Neural crest cell (in vitro differentiated cells): Measurements from ENCODE around the gene PRR15L. TPM values are rescaled to one million over a fixed set of nuclear protein-coding genes. Genes with fewer than 3 reads are reported as not detected.
A peak's percentile ranks its signal among the peaks of the same experiment; 100 is the strongest.

Experiments
- DNase-seq: peaks from one replicate; pipeline ENCODE4 v3.0.0; 2021; ENCODE audit warnings: low read depth, mixed read lengths, low spot score
- H3K27ac Mint-ChIP-seq: one replicate; pipeline ENCODE4 v1.8.0; 2021; ENCODE audit warnings: mild to moderate bottlenecking, mixed read lengths; ENCODE audit not compliant: unreplicated experiment
- H3K27me3 Mint-ChIP-seq: 2 replicates; pipeline ENCODE4 v1.8.0; 2021; ENCODE audit warnings: low read depth, mild to moderate bottlenecking, mixed read lengths
- H3K36me3 Mint-ChIP-seq: 2 replicates; pipeline ENCODE4 v1.8.0; 2021; ENCODE audit warnings: low read depth, mild to moderate bottlenecking, mixed read lengths
- H3K4me1 Mint-ChIP-seq: 2 replicates; pipeline ENCODE4 v1.8.0; 2021; ENCODE audit warnings: mixed read lengths
- H3K4me3 Mint-ChIP-seq: one replicate; pipeline ENCODE4 v1.8.0; 2021; ENCODE audit warnings: mild to moderate bottlenecking, mixed read lengths
- H3K9me3 Mint-ChIP-seq: 2 replicates; pipeline ENCODE4 v1.8.0; 2021; ENCODE audit warnings: mixed read lengths
- CTCF ChIP-seq: fragments of 200-600 bp; sonication (generic); conservative IDR thresholded peaks from 2 replicates; pipeline ENCODE4 v1.5.0; 2021; ENCODE audit warnings: antibody characterized with exemption, mild to moderate bottlenecking
- long read RNA-seq: library from polyadenylated mRNA; unstranded; transcript quantifications from one replicate; pipeline ENCODE4 v2.0.0, GENCODE V29; 2020
- total RNA-seq: library from RNA; stranded (reverse); gene quantifications from 2 replicates; pipeline ENCODE4 v1.2.1, GENCODE V29; 2021

PRR15L gene
- total RNA-seq = not detected in 2 replicates
- long read RNA-seq, partial matches to known transcripts = 0 of 1 reads
- long read RNA-seq, other reads (novel, unspliced or antisense) = 1 of 1 reads

- no peak for DNase-seq
- TF ChIP-seq CTCF = no peak
- Mint-ChIP-seq H3K4me1 (no peaks in the 10 kb centered on the region), H3K27me3 (peaks cover 4% of the 10 kb centered on the region), H3K4me3 (no peak within 1 kb of the TSS), H3K36me3 (no peaks in the 10 kb centered on the region), H3K27ac (no peak within 1 kb of the TSS), H3K9me3 (no peaks in the 10 kb centered on the region)
Measured at GRCh38 chr17:47957591-47958490, at the start of gene PRR15L. TSS of gene PRR15L (minus strand) at chr17:47957883. CDS start at chr17:47953234, 4,649 bp downstream.

- no peak for TF ChIP-seq CTCF
- peaks cover 84% of the 10 kb centered on the region for H3K4me1 Mint-ChIP-seq
- H3K9me3 Mint-ChIP-seq = peaks cover 4% of the 10 kb centered on the region
Measured at GRCh38 chr17:48006936-48007709, 49.4 kb upstream of the PRR15L start.

GRCh38 chr17:48004983-48005382, 47.3 kb upstream of the PRR15L start:
- H3K36me3 Mint-ChIP-seq = peaks cover 2% of the 10 kb centered on the region
- H3K4me3 Mint-ChIP-seq = peak overlapping the region; percentile 51
- TF ChIP-seq CTCF = no peak
- peak overlapping the region; percentile 98 for H3K27ac Mint-ChIP-seq
- peaks cover 4% of the 10 kb centered on the region for H3K9me3 Mint-ChIP-seq
- DNase-seq = no peak
- H3K4me1 Mint-ChIP-seq = peaks cover 78% of the 10 kb centered on the region
- peaks cover 3% of the 10 kb centered on the region for H3K27me3 Mint-ChIP-seq

More at GRCh38 chr17:48006936-48007709, 49.4 kb upstream of the PRR15L start:
- H3K27me3 Mint-ChIP-seq = peaks cover 3% of the 10 kb centered on the region
- peaks cover 2% of the 10 kb centered on the region for H3K36me3 Mint-ChIP-seq
- H3K4me3 Mint-ChIP-seq = peak overlapping the region; percentile 65
- peak overlapping the region; percentile 90 for H3K27ac Mint-ChIP-seq
- no peak for DNase-seq

GRCh38 chr17:48003417-48004151, 45.9 kb upstream of the PRR15L start:
- peaks cover 3% of the 10 kb centered on the region for H3K9me3 Mint-ChIP-seq
- DNase-seq = no peak
- TF ChIP-seq CTCF = no peak
- H3K4me1 Mint-ChIP-seq = peaks cover 78% of the 10 kb centered on the region
- H3K4me3 Mint-ChIP-seq = peak overlapping the region; percentile 68
- peak overlapping the region; percentile 98 for H3K27ac Mint-ChIP-seq
- H3K27me3 Mint-ChIP-seq = peaks cover 3% of the 10 kb centered on the region
- peaks cover 4% of the 10 kb centered on the region for H3K36me3 Mint-ChIP-seq

GRCh38 chr17:48002916-48003416, 45.3 kb upstream of the PRR15L start:
- H3K9me3 Mint-ChIP-seq = no peaks in the 10 kb centered on the region
- H3K4me1 Mint-ChIP-seq = peaks cover 77% of the 10 kb centered on the region
- no peak for DNase-seq
- peaks cover 3% of the 10 kb centered on the region for H3K36me3 Mint-ChIP-seq
- TF ChIP-seq CTCF = no peak
- peak overlapping the region; percentile 98 for H3K27ac Mint-ChIP-seq
- peak overlapping the region; percentile 68 for H3K4me3 Mint-ChIP-seq
- H3K27me3 Mint-ChIP-seq = peaks cover 3% of the 10 kb centered on the region
